DMS53 treated with DMSO at 0.1 percent for 48 hours (cell line): ENCODE measurements around the gene SLF2.
A peak's percentile ranks its signal among the peaks of the same experiment; 100 is the strongest.

ENCODE experiments used
- DNase-seq: peaks from one replicate; lab custom pipeline; 2025; ENCODE audit not compliant: unreplicated experiment; lab: John Stamatoyannopoulos, UW

Gene SLF2

GRCh38 chr10:101012525-101013364 lies 100.0 kb downstream of the SLF2 start:
- peak; percentile 81 for DNase-seq

DNA sequence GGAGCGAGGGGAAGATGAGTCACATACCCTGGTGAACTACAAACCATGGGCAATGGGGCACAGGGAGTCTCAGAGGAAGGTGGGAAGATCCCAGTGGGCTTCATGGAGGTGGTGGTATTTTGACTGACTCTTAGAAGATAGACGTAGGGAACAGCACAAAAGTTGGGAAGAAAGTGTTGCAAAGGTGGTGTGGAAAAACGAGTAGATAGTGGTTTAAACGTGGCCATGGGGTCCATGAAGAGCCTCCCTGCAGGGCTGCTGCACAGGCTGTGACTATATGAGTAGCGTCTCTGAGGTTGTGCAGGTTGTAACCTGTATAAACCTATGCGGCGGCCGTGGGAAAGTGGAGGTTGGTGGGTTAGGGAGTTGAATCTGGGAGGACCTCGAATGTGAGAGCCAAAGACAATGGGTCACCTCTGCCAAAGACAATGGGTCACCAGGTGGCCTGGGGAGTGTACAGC lies 100.6 kb downstream of the SLF2 start:
- no peak for DNase-seq

DNA sequence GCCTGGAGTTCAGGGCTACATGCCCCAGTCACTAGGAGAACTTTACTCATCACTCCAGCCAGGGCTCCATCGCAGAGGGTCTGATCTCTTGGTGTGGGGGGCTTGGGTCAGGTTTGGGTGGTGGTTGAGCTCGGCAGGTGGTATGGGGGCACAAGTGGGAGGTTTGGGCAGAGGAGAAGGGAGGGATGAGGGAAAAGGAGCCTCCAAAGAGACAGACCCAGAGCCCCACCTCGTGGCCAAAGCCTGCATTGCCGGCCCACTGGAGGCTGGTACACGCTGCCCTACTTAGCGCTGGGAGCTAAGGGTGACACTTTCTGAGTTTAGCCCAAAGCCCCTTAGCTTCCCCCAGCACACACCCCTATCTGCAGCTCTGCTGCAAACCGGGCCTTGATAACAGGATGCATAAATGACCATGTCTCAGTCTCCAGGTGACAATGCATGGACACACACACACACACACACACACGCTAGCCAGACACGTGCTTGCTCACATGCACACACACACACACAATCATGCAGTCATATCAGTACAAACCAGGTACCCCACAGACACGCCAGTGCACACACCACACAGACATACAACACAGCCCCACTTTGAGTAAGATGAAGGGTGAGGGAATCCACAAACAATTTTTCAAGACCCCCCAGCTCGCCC lies 101.6 kb downstream of the SLF2 start:
- DNase-seq: peak; percentile 27
